SHP77 (cell line): Measurements from ENCODE around the gene TSC22D2.

Experiments used
- DNase-seq, 2 experiments: peaks; one replicate each; lab custom pipeline; 2025; lab: John Stamatoyannopoulos, UW

The TSC22D2 gene

DNA sequence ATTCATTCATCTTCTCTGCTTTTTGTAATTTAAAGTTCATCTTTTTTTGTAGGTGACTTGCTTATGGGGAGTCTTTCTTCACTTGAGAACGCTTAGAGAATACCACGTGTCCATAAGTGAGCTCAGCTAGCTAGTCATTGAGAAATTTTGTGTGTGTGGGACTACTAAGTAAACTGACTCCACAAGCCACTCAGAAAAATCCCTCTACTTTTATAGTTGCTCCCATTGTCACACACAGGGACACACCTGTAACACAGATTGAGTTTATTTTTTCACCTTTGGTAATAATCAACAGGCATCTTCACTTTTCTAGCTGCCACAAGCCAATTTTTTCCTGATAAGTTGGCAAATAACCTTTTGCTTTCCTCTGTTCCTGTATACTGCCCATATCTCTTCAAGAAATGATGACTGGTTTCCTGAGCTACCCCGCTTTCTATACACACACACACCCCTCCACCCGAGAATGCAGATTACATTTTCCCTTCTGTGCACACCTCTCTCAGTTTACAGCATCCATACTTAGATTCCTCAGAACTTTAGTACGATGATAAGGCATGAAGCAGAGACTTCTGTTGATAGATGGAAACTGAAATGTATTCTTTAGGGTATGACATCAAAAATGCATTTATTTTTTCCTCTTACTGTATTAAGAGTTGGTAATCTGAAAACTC lies 4.6 kb downstream of the TSC22D2 start:
- no peak for DNase-seq

DNA sequence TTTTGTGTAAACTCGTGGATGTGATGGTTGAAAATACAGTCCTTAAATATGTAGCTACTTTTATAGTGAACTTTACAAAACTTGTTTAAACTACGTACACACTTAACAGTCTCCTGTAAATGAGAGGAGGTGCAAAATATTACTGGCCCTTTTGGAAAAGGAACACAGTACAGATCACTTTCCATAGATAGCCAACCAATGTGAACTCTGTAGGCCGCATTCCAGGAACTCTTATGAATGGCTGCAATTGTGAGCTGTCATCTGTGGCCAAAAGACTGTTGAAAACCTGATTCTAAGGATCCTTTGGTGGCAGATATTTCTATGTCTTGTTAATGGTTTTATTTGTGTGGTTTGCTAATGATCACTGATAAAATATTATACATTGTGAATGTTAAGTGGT lies 6.2 kb downstream of the TSC22D2 start:
- DNase-seq: no peak

DNA sequence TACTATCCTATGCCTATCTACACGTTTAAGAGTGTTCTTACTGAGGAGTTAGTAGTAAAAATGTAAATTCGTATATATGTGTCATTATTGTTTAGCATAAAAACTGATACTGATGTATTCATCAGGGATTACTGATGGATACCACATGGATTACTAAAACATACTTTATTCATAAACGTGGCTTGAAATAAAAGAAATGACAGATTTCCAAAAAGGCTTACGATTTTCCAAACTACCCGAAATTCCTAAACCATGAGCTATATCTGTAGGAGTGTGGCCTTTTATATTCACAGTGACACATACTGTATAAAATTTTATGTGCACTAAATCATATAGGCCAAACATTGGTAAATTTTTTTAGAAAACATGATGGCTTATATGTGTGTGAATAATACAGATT lies 6.9 kb downstream of the TSC22D2 start:
- DNase-seq: no peak

DNA sequence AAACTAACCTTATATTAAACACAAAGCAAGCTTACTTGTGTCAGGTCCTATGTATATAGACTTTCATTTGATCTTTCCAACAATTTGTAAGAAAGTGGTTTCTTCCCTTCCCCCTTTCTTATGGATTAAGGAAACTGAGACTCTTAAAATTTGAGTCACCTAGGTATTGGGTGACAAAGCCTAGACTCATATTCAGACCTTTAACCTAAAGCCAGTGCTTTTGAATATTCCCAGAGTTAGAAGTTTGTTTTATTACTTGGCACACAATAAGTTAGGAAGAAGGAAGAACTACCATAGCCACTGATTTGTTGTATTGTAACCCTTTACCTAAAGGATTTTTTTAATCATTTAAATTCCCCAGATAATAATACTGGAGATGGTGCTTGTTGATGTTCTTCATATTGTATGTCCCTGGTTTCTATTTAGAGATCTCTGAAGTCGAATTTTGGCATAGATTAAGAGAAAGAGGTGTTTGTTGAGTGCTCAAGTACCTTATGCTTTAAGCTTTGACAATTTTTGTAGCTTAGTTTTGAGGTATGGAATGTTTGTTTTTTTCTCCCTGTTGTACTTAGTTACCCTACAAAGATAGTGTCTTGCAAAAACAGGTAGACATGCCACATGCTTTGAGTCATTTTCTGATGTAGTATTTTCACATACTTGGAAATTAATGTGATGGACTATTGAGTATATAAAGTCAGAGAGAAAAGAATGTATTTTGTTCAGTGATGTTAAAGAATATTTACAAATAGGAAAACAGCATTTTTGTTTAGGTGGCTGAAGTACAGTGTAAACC lies 11.2 kb downstream of the TSC22D2 start:
- DNase-seq: no peak

DNA sequence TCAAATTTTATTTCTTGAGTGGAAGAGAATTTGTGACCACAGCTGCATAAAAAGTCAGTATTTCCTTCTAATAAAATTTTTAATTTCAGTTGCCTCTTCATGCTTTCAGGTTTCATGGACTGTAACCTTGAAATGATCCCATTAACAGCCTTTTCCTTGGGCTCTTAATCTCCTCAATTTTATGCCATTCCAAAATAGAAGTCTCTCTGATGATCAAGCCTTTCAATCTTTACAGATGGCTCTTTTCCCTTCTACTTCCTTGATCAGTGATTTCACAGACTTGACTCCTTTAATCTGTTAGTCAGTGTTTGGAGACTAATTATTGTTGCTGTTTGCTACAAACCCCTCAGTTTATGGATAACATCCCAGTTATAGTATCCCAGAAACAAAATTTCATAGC lies 11.9 kb downstream of the TSC22D2 start:
- DNase-seq: no peak

DNA sequence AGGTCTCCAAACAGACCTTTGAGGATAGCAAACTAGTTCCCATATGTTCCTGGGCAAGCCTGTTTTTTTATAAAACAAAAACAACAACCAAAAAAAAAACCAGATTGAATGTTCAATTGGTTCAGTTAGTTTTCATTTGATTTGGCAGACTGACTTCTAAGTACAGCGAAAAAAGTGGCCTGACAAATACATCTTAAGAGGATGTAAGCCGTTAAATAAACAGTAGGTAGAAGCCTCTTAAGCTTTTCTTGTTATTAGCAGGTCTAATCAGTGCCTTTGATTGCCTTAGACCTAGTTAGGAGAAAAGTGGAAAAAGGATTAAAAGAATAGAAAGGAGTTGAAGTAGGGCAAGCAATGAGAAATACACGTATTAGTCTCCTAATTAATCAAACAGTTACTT lies 13.2 kb downstream of the TSC22D2 start:
- DNase-seq: no peak

DNA sequence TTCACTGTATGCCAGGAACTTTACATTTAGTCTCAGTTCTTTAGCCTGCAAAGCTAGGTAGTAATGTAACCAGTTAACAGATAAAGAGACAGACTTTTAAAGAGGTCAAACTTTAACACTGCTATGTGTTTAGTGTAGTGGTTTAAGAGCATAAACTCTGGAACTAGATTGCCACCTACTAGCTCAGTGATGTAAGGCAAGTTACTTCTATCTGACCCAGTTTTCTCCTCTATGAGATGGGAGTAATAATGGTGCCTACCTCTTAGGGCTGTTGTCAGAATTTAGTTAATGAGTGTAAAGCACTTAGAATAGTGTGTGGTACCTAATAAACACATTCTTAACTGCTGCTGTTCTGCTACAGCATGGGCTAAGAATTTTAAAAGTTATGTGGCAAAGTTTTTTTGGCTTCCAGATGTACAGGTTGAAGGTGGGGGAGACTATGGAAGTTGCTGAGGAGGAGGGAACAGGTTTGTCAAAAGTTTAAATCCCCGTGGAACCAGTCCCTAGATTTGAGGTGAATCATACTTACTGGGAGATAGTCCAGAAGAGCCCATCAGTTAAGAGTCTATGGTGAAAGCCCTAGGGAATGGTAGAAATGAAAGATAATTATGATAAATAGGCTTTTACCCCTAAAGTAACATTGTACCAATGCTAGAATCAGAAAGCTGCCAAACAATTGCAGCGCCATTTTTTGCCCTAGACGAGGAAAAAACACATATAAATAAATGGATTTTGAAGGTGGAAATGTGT lies 13.9 kb downstream of the TSC22D2 start:
- no peak for DNase-seq

DNA sequence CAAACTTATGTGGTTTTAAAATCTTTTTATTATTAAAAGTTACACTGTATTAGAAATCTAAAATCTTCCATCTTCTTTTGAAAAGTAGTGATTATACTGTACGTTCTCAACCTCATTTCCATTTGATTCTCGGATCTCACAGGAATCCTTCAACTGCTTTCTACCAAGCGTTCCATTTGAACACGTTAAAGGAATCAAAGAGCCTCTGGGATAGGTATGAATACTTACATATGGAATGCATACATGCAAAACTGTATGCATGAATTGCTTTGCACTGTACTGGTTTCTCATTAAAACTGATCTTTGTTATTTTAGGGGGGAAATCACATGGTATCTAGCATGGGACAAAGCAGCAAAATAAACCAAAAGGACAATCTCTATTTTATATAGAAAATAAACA lies 14.8 kb downstream of the TSC22D2 start:
- DNase-seq: no peak

DNA sequence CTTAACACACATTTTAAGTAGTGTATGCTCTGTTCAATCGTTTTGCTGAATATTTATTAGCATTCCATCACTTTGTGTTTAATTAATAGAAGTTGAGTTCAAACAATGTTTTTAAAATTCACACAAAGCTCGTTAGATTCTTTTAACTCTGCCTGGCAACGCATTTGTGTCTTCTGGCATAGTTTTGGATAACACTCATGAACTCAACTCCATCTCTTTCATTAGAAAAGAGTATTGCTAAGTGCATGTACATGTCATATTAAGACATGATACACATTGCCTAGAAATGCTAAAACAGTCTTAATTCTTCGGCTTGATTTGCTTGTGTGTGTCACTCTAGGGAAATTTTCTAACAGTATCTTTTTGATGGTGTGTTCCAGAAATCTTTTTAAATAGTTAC lies 15.7 kb downstream of the TSC22D2 start:
- DNase-seq: no peak

DNA sequence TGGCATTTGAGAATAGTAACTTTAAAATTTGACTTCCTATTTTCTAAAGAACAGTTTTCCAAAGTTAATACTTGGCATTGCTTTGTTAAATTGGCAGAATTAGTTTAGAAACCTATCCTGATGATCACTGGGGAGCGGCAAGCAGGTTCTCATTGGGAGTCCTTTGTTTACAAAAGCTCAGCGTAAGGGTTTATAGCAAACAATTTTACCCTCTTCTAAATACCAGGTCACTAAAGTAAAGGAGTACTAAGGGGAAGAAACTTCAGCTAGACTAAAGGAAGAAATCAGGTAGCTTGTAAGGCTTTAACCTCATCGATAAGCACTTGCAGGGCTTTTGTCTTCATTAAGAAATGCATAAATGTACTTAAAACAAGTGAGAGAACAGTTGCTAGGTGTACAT lies 18.2 kb downstream of the TSC22D2 start:
- DNase-seq: no peak

DNA sequence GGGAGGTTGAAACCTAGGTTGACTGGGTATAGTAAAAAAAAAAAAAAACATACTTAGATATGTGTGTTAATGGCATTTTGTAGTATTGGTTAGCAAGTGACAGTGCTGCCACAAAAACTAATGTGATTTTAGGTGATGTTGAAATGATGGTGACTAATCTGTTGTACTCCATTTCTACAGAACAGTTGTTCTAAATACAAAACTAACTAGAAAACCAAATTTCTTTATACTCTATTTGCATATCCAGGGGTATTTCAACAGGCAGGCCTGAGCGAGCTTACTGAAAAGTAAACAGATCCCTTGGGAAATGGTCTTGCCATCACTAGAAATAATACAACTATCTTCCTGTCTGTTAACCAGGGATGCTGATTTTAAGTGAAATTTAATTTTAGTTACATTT lies 20.5 kb downstream of the TSC22D2 start:
- no peak for DNase-seq

DNA sequence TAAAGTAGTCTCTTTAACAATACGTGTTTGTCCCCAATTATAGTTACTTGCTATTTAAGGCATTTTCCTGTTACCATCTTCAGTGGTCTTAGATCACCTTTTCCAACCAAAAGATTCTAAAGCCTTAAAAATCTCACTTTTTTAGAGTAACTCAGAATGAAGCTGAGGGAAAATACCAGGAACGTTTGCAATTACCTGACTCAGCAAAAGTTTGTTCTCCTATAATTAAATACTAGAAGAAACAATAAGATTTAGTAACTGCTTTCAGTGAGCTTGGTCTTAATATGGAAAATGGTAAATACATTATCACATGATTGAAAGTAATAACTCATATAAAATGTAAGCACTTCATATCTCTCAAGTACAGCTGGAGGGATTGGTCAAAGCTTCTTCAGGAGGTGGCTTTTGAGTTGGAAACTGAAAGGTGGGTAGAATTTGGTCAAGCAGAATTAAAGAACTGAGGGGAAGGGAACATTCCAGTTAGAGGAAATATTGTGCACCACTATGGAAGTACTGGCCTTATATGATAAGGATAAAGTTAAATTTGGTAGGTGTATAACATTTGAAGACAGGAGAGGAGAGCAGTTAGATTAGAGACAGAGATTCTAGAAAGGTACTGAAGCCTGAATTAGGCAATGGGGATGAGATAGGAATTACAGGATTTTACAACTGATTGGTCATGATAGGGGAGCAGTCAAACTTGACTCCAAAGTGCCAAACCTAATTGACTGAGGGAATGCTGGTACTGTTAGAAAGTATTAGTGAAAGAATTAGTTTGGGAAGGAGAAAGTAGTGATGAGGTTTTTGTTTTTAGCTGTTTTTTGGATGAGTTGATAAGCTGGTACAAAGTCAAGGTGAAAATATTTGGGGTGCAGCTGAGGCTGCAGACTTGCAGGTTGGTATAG lies 21.9 kb downstream of the TSC22D2 start:
- DNase-seq: no peak

DNA sequence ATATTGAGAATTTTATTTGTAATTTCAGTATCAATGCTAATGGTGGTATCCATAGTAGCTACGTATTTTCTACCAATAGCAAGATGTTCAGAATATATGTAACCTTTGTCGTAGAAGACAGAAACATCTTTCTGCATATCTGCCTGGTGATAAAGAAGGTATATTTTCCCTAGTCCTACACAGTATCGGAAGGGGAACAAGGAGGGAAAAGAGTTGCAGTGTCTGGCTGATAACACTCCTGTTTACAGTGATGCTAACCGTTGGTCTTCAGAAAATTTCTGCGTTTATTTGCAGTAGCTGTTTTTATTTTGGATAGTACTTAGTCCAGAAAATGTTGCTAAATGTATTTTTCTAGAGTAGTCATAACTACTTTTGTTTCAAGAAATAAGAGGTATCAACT lies 25.2 kb downstream of the TSC22D2 start:
- DNase-seq: no peak

DNA sequence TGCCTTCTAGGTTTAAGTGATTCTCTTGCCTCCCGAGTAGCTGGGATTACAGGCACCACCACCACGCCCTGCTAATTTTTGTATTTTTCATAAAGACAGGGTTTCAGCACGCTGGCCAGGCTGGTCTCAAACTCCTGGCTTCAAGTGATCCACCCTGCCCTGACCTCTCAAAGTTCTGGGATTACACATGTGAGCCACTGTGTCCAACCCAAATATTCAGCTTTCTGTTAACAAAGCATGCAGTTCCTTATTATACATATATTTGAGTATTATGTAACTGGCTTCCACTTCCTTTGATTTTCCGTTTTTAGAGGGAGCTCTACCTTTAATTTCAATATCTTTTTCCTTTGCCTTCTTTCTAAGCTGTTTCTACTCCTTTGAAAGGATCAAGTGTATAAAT lies 26.1 kb downstream of the TSC22D2 start:
- DNase-seq: no peak

DNA sequence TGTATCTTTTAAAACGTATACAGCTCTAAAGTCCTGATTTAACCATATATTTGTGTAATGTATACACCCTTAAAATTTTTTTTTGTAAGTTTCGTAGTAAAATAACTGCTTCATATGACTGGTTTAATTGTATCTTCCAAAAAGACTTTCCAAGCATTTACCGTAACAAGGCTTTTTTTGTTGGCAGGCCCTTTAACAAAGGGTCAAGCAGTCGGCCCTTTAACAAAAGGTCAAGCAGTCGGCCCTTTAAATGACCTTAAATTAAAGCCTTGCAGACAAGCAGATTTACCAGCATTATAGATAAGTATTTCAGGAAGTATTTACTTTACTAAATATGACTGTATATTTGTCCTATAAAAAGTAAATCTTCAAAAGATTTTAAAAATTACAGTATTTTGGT lies 28.1 kb downstream of the TSC22D2 start:
- DNase-seq: no peak

DNA sequence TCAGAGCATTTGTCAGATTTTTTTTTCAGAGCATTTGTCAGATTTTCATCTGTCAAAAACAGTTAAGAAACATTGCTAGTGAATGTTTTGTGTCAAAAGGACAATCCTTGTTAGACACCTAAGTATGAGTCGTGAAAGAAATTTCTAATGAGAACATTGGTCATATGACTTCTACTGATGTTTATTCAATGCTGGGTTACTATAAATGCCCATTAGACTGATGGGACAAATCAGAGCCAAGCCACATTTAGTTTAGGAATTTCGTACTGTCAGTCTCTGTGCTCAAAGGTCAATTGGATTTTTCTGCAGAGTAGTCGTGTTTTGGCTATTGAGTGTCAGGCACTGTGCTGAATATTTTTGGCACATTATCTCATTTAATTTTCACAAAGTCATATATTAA lies 31.6 kb downstream of the TSC22D2 start:
- no peak for DNase-seq

DNA sequence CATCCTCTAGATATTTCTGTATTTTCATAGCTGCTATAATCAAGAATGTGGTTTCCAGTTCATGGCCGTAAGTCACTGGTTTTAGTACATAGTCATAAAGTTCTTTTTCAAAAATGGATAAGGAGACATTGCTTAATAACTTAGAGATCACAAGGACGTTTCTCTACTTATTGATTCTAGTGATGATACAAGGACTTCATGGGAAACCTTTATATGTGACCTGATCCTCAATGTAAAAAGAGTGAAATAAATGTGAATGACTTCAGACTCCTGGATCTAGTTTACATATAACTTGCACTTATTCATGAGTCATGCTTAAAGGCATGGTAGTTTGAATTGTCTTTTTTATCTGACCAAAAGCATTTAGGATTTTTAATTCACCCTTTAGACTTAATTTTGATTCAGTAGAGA lies 35.2 kb downstream of the TSC22D2 start:
- no peak for DNase-seq

DNA sequence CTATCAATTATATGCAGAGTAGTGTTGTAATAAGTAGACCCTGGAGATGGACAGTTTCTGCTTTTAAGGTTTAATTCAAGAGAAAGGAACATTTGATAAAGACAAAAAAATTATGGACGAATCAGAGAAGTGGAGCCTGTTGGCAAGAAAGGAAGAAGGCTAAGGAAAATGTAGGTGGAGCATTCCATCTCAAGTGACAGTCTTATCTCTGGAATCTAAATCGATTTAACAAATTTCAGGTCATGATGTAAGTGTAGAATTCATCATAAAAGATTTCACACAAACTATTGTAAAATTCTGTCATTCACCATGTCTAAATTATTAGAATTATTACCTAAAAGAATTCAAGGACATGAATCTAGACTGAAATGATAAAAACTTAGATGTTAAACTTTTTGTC lies 36.3 kb downstream of the TSC22D2 start:
- DNase-seq: no peak

DNA sequence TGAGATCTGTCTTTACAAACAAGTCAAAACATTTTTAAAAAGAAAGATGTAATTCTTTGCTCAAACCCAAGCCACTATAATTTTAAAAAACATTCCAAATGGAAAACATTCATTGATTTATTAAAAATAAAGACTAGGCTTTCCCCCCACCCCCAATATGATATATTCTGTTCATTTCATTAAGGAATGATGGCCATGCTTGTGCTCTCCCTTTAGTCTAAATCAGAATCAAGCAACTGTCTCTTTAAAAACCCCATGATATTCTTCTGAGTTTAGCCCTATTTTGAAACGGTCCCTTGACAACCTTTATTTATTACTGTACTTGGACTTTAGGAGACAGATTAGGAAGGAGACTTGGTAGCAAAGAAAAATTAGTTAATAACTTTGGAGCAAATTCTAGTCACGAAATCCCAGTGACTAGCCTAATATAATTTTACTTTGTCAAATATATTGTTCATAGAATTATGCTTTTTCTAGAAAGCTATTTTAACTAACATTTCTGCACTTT lies 38.4 kb downstream of the TSC22D2 start:
- no peak for DNase-seq

DNA sequence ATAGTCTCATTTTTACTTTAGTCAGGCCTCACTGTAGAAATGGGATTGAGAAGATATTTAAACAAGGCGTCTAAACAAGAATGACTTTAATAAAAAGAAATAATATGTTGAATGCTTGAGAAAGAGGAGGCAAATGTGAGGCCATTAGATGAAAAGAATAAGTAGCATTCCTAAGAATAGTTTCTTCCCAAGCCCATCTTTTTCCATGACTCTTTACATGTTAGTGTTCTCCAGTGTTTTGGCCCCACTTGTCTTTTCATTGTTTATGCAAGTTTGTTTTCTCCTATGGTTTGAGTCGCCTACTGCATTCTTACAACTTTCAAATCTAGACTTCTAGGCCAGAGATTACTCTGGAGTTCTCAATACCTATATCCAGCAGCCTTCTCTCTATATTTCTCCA lies 39.0 kb downstream of the TSC22D2 start:
- DNase-seq: no peak

DNA sequence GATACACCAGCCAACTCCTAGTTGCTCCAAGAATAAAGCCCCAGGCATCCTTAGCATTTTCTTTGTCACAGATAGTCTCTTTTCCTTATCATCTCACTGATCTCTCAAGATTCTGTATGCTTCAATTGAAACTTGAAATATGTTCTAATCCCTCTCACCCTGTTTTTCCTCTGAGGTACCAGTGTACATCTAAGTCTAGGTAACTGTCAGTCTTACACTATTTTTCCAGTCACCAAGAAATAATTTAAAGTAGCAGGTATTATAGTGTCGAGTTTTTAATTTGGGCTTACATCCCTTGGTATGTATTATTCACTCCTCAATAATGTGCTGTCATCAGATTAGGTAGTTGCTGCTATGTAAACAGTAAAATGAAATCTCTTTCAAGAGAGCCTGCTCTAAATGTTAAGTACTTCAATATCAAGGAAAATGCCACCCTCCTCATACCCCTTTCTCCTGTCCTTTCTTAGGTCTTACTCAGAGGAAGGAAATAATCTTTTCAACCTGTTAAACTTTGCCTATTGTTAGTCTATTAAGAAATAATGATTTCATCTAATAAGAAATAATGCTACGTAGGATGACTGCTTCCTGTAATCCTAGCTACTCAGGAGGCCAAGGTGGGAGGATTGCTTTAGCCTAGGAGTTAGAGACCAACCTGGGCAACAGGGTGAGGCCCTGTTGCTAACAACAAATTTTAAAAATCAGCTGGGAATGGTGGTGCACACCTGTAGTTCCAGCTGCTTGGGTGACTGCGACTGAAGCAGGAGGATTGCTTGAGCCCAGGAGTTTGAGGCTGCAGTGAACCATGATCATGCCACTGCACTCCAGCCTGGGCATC lies 39.8 kb downstream of the TSC22D2 start:
- DNase-seq: no peak
